ENCODE results near the gene TMEM229B.
A peak's percentile ranks its signal among the peaks of the same experiment; 100 is the strongest.

TMEM229B gene

DNA sequence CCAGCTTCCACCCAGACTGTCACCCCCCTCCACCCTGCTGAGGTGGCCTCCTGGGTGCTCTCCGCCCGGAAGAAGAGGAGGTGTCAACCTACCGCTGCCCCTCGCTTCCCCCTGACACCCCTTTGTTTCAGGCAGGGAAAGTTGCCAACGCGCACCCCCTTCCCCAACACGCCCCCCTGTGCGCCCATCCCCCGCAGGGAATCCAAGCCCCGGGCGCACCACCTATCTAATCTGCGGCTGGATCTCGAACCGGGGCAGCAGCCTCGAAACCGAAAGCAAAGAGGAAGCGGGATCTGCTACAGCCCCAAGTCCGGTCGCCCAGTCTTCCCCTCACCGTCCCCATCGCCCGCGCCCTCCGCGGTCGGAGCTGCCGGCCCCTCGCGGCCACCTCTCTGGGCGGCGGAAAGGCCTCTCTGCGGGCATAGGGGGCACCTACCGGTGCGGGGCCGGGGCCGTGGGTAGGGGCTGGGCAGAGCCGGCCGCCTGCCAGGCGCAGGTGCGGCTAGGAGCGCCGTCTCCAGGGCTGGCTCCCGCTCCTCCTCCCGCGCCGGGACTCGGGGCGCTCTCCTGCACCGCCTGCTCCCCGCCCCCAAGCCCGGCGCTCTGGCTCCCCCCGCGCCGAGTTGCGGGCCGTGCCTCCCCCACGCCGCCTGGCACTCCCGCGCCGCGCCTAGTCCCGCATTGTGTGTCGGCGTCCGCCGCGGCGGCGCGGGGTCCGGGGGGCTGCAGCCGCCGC lies 26.3 kb upstream of the TMEM229B start:
- peak; percentile 17 for DNase-seq

GRCh38 chr14:67514203-67514607 lies 25.7 kb upstream of the TMEM229B start:
- DNase-seq: no peak

GRCh38 chr14:67513631-67514108 lies 25.1 kb upstream of the TMEM229B start:
- DNase-seq: no peak

GRCh38 chr14:67512463-67513310 lies 24.2 kb upstream of the TMEM229B start:
- no peak for DNase-seq

GRCh38 chr14:67510836-67511235 lies 22.3 kb upstream of the TMEM229B start:
- no peak for DNase-seq

GRCh38 chr14:67510121-67510520 lies 21.6 kb upstream of the TMEM229B start:
- no peak for DNase-seq

GRCh38 chr14:67508956-67509355 lies 20.4 kb upstream of the TMEM229B start:
- DNase-seq: no peak

DNA sequence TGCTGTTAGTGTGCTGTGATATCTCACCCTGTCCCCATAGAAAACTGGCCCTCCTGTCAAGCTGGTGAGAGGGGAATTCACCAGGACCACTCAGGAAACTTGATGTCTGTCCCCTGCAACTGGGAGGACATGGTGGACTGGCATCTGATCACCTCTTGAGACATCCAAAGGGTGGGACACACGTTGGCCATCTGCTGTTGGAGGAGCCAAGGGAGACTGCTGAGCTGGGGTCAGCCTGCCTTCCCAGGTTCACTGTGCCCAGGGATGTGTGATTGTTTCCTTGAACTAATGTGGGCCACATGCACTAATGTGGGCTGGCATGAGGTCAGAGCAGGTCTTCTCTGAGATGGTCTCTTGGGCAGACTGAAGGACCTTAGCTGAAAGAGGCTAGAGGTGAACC lies 16.7 kb upstream of the TMEM229B start:
- DNase-seq: no peak

DNA sequence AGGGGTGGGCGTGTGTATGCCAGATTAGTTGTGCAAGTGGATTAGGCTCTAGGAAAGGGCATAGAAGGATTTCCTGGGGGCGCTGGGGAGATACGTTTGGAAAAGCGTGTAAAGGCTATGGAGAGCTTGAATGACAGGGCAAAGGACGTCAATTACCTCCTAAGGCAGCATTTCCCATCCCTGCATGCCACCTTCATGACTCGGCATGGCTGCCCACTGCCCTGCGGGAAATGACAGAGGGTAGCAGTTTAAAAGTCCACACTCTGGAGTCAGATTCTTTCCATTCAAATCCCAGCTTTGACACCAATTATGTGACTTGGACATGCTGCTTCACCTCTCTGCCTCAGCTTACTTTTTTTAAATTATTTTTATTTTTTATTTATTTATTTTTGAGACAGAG lies 14.8 kb upstream of the TMEM229B start:
- no peak for DNase-seq

GRCh38 chr14:67502867-67503266 lies 14.3 kb upstream of the TMEM229B start:
- DNase-seq: no peak

GRCh38 chr14:67501670-67502069 lies 13.1 kb upstream of the TMEM229B start:
- DNase-seq: no peak

GRCh38 chr14:67500981-67501380 lies 12.5 kb upstream of the TMEM229B start:
- DNase-seq: no peak

DNA sequence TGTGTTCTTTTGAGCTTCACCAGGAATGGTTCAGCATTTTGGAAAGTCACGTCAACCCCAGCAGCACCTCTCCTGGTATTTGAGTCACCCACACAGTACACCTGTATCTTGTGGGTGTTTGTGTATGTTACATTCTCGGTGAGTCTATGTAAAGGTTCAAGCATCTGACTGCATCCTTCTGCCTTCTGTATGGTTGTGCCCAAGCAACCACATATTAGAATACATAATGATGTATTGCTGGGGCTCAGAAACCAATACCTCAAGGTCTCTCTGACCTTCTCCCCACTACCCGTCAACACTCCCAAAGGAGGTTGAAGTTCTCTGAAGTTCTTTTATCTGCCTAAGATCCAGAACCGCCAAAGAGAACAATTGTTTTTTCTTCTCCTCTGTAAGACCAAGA lies 9.2 kb upstream of the TMEM229B start:
- no peak for DNase-seq

- no peak for DNase-seq
Observed at GRCh38 chr14:67497216-67497615, 8.7 kb upstream of the TMEM229B start.

- DNase-seq: no peak
Observed at GRCh38 chr14:67495827-67496226, 7.3 kb upstream of the TMEM229B start.

- DNase-seq: no peak
Observed at GRCh38 chr14:67493092-67493717, 4.7 kb upstream of the TMEM229B start.

DNA sequence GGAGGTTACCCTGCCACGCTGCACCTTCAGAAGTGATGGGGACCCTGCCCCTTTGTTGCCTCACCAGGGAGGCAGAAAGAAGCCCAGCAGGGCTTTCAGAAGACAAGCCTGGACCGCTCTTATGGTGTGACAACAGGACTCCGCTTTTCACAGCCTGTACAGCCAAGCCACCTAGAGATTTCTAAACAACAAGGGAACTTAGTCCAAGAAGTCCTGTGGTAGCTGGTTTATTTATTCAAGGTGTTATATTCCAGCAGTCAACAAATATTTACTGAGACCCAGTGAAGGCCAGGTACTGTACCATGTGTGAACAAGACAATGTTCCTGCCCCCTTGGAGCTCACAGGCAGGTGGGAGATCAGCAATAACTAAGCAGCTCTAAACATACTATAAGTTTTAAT lies 4.0 kb upstream of the TMEM229B start:
- DNase-seq: no peak

DNA sequence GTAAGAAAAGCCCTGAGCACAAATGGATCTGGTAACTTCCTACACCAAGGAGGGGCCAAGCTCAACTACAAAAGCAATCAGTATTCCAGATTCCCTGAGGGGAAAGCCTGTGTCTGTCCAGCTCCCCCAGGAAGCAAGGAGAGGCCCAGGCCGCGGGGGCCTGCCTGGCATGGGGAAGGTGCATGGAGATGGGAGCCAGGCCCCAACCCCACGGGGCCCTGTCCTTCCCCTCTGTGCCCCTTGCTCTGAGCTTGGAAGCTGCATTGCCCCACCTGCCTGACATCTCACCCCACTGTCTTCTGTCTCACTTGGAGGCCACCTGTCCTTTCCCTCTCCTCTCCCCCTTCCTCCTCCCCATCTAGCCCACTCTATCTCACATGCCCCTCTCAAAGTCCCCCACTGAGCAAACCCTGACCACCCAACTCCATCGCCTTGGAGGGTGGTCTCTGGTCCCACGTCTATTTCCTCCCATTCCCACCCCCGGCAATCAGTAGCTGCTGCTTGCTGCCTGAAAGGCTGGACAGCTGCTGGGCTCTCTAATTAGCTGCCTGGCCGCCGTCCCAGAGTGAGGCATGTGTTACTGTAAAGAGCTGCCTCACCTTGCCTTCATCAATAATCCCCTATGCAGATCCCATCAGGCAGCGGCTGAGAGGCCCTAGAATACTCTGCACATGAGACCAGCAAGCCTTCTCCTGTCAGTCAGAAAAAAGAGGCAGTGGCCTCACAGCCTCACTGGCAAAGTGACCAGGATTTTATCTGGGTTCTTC lies 3.4 kb upstream of the TMEM229B start:
- no peak for DNase-seq

DNA sequence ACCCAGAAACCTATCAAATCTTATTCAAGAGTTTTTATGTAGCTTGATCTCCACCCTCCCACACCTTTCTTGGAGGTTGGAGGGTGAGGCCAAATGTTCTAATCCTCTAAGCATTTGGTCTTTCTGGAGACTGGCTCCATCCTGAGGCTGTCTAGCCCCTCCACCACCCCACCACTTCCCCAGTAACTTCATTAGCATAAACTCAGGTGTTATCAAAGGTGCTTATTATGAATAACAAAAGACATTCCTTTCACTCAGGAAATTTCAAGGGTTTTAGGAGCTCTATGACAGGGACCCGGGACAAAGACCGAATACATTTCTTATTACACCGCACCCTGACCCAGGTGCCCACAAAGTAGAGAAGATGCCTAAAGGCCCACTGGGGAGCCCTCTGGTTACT lies 2.8 kb upstream of the TMEM229B start:
- DNase-seq: no peak

- DNase-seq: no peak
Observed at GRCh38 chr14:67490196-67490595, 1.7 kb upstream of the TMEM229B start.

DNA sequence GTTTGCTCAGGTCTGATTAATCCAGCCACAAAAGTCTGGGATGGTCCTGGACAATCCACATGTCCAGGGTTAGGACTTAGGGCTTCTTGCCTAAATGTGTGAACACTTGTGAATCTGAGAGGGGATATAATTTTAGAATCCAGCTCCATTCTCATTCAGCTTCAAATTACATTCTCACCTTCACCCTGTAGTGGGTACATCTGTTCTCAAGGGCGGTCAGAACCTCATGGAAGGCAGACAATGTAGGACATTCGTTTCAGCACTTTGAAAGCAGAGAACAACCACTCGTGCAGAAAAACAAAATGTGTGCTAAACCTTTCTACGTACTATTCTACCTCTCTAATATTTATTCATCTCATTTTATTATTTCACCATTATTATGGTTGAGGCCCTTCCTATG lies 1.2 kb downstream of the TMEM229B start:
- DNase-seq: no peak

DNA sequence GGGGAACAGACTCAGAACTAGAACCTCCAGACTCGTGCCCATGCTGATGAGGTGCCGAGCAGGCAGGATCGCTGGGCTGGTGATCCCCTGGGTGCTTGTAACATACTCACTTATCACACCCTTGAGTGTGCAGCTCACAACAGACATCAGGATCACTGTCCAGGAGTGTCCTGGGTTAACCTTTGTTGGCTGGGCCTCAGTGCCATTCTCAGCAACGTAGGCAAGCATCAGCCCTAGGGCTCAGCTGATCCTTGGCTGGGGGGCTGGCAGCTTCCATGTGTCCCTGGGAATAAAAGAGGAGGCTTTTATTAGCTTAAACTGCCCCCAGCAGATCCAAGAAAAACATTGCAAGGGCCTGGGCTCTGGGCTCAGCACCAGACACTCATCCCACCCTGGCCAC lies 1.6 kb downstream of the TMEM229B start:
- DNase-seq: no peak

- DNase-seq: no peak
Observed at GRCh38 chr14:67485501-67486095, 2.9 kb downstream of the TMEM229B start.
